ENCODE measurements around the gene MAPK10. TPM values are rescaled to one million over a fixed set of nuclear protein-coding genes. Genes with fewer than 3 reads are reported as not detected.

MAPK10 gene
- total and polyA plus RNA-seq, 2 of the 8 experiments (the other 6 are each of a cell fraction or from before 2014, with no cell fraction given) = 2.5 to 3.1 TPM

DNA sequence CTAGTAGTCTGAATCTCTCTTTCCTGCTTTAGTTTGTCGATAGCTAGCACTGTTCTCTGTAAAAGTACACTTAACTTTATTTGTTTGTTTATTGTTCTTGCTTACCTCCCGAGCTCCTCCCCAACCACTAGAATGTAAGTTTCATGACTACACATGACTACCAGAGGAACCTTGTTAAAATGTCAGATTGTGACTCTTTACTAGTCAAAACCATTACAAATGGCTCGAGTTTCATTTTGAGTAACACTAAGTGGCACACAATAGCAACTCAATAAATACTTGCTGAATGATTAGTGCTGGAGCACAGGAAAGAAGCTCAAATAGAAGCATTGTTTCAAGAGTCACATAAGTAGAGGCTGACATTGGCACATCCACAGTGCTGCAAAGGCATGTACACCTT is 116.1 kb downstream of the MAPK10 start:
- Histone ChIP-seq H3K9ac (replicated peaks in 1 of 4; ENCODE audit: extremely low read depth in 1 of 4, low read depth in 3 of 4, low read length in 3 of 4) (no peak overlapping the region), H3K23ac (ENCODE audit: insufficient read length) (no peak overlapping the region), H3K9me3 (ENCODE audit: insufficient read depth in 2 of 2, low read depth in 1 of 2, low read length in 1 of 2) (no peaks in the 10 kb centered on the region), H3K18ac (ENCODE audit: extremely low read depth, low read length) (no peak overlapping the region), H2BK20ac (ENCODE audit: low read length) (no peak overlapping the region), H2BK12ac (ENCODE audit: low read depth, low read length) (no peak overlapping the region), H3K27ac (ENCODE audit: low read depth, low read length) (no peak overlapping the region), H2BK15ac (ENCODE audit: low read length) (no peak overlapping the region), H4K8ac (ENCODE audit: extremely low read depth, insufficient read depth, low read length) (no peak overlapping the region), H2BK120ac (replicated peaks; ENCODE audit: low read depth, low read length) (no peak overlapping the region), H3K4me2 (ENCODE audit: insufficient read depth in 1 of 2, low read depth in 2 of 2, low read length in 2 of 2) (no peak overlapping the region), H2AFZ (ENCODE audit: low read length) (no peak overlapping the region), H3K14ac (ENCODE audit: insufficient read length) (no peak overlapping the region), H3K36me3 (ENCODE audit: control insufficient read depth in 2 of 4, insufficient read depth in 4 of 4, low read length in 3 of 4) (no peaks in the 10 kb centered on the region), H2BK5ac (ENCODE audit: low read depth, low read length) (no peak overlapping the region), H4K5ac (ENCODE audit: insufficient read length, low read depth, low read length) (no peak overlapping the region), H3K79me2 (ENCODE audit: control insufficient read depth in 1 of 2, insufficient read depth in 2 of 2, low read length in 2 of 2) (no peaks in the 10 kb centered on the region), H3K56ac (replicated peaks; ENCODE audit: insufficient read length, low read depth, low read length) (no peak overlapping the region), H3K4ac (replicated peaks; ENCODE audit: insufficient read length, low read depth, low read length) (no peak overlapping the region), H3K27me3 (replicated peaks in 1 of 4; ENCODE audit: control insufficient read depth in 3 of 4, extremely low read depth in 1 of 4, insufficient read depth in 3 of 4, low read length in 3 of 4) (no peaks in the 10 kb centered on the region), H2AK5ac (ENCODE audit: low read depth, low read length) (no peak overlapping the region), H4K20me1 (replicated peaks in 1 of 2; ENCODE audit: control insufficient read depth in 1 of 2, insufficient read depth in 2 of 2, low read length in 2 of 2) (no peaks in the 10 kb centered on the region), H4K91ac (replicated peaks; ENCODE audit: insufficient read length, low read length) (no peak overlapping the region), H3K4me1 (replicated peaks in 1 of 4; ENCODE audit: control insufficient read depth in 3 of 4, insufficient read depth in 4 of 4, low read length in 3 of 4) (no peaks in the 10 kb centered on the region), H3K4me3 (ENCODE audit: extremely low read depth in 1 of 4, insufficient read depth in 2 of 4, low read depth in 3 of 4, low read length in 4 of 4) (no peak overlapping the region), H3K23me2 (ENCODE audit: low read depth, low read length) (no peaks in the 10 kb centered on the region), H3K79me1 (ENCODE audit: low read depth, low read length) (no peaks in the 10 kb centered on the region)
- POLR2A ChIA-PET (ENCODE audit: partially characterized antibody) = interaction anchor here (0.6 kb wide), 1 partner anchor 195 kb away, joined by 3 read pairs; no protein-coding TSS in a partner anchor
- WGBS, 2 experiments (ENCODE audit: extremely low coverage in 1 of 2, insufficient coverage in 1 of 2, insufficient read length in 1 of 2, insufficient replicate concordance in 2 of 2, low coverage in 1 of 2, low lambda C conversion rate in 2 of 2, missing lambda C conversion rate in 1 of 2) = 90% methylated on average over 3 of the region's 3 CpGs; no CpG with 5 or more reads in 1 of the 2 experiments
- DNase-seq (ENCODE audit: low read depth in 1 of 2, low spot score in 2 of 2) (no peak), FAIRE-seq (no peak)
- CTCF ChIA-PET (ENCODE audit: partially characterized antibody) = interaction anchor here (0.5 to 1.7 kb wide), 3 partner anchors 12 to 560 kb away, joined by 3 to 11 read pairs (median 6); no protein-coding TSS in a partner anchor
- no peak for TF ChIP-seq JUND (IDR thresholded peaks at IDR 0.05; ENCODE audit: low read length)
- no peak for TF ChIP-seq PHF8 (conservative IDR thresholded peaks at IDR 0.05; ENCODE audit: low read depth, low read length)
- TF ChIP-seq GABPA (IDR thresholded peaks at IDR 0.05; ENCODE audit: borderline replicate concordance, insufficient read depth, low read length) = no peak
- TF ChIP-seq TAF1 (IDR thresholded peaks at IDR 0.05; ENCODE audit: low read depth, low read length) = no peak
- TF ChIP-seq SIX5 (IDR thresholded peaks at IDR 0.05; ENCODE audit: low read depth, low read length) = no peak
- no peak for TF ChIP-seq CHD2 (IDR thresholded peaks at IDR 0.05; ENCODE audit: low read length)
- TF ChIP-seq CBX8 (IDR thresholded peaks at IDR 0.05; ENCODE audit: borderline replicate concordance, low read depth, low read length) = no peak
- no peak for TF ChIP-seq EP300 (IDR thresholded peaks at IDR 0.05; ENCODE audit: borderline replicate concordance in 1 of 2, low read depth in 2 of 2, low read length in 2 of 2)
- no peak for TF ChIP-seq ASH2L (IDR thresholded peaks at IDR 0.05; ENCODE audit: low read length)
